Neural cell (in vitro differentiated cells): ENCODE results near the gene TNFAIP3.

Experiments
- EP300 ChIP-seq: fragments of 450-650 bp; conservative IDR thresholded peaks from 2 replicates; pipeline ENCODE4 v1.6.1; 2014; ENCODE audit warnings: antibody characterized with exemption, mild to moderate bottlenecking, moderate library complexity; ENCODE audit not compliant: poor library complexity, severe bottlenecking
- MXI1 ChIP-seq: fragments of 450-650 bp; conservative IDR thresholded peaks from 2 replicates; pipeline ENCODE4 v1.6.1; 2014; ENCODE audit warnings: antibody characterized with exemption, mild to moderate bottlenecking; ENCODE audit not compliant: poor library complexity, severe bottlenecking
- POLR2AphosphoS5 ChIP-seq: IDR thresholded peaks from 2 replicates; pipeline ENCODE4 v1.6.1; 2012
- RAD21 ChIP-seq: fragments of 450-650 bp; conservative IDR thresholded peaks from 2 replicates; pipeline ENCODE4 v1.6.1; 2014; ENCODE audit warnings: antibody characterized with exemption, mild to moderate bottlenecking, moderate library complexity
- REST ChIP-seq: IDR thresholded peaks from 2 replicates; pipeline ENCODE4 v1.6.1; 2012; ENCODE audit warnings: borderline replicate concordance
- TAF1 ChIP-seq: IDR thresholded peaks from 2 replicates; pipeline ENCODE4 v1.6.1; 2012; ENCODE audit warnings: low read depth
- TF ChIP-seq, protein P1 (sequence below): fragments of 450-650 bp; IDR thresholded peaks from 2 replicates; pipeline ENCODE4 v1.5.1; 2014; ENCODE audit warnings: antibody characterized with exemption, mild to moderate bottlenecking, moderate library complexity; ENCODE audit not compliant: poor library complexity, severe bottlenecking

DNA sequence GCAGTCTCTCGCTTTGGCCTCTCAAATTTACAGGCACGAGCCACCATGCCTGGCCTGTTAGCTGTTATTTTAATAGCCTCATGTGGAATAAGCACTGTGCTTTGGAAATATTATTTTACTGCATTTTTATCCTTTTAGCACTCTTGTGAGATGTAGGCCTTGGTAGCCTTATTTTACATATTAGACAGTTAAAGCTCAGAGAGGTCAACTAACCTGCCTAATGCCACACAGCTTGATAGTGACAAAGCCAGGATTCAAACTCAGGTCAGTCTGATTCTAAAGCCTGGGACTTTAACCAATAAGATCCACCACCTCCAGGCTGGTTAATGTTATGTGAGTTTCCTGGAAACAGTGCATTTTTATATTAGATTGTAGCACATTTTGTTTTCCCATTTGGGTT lies 9.5 kb downstream of the TNFAIP3 start:
- TF ChIP-seq, protein P1, sequence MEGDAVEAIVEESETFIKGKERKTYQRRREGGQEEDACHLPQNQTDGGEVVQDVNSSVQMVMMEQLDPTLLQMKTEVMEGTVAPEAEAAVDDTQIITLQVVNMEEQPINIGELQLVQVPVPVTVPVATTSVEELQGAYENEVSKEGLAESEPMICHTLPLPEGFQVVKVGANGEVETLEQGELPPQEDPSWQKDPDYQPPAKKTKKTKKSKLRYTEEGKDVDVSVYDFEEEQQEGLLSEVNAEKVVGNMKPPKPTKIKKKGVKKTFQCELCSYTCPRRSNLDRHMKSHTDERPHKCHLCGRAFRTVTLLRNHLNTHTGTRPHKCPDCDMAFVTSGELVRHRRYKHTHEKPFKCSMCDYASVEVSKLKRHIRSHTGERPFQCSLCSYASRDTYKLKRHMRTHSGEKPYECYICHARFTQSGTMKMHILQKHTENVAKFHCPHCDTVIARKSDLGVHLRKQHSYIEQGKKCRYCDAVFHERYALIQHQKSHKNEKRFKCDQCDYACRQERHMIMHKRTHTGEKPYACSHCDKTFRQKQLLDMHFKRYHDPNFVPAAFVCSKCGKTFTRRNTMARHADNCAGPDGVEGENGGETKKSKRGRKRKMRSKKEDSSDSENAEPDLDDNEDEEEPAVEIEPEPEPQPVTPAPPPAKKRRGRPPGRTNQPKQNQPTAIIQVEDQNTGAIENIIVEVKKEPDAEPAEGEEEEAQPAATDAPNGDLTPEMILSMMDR = no peak
- TF ChIP-seq POLR2AphosphoS5 (no peak), REST (no peak), MXI1 (no peak), EP300 (no peak), RAD21 (no peak), TAF1 (no peak)
